IMR-90 (cell line): Measurements from ENCODE around the gene DCAF5.
"Not testable (repeated sequence)": the region's sequence is repeated elsewhere in the genome, so short reads cannot be mapped to it uniquely, and the experiment has no call there.

Experiments used
- CTCF ChIP-seq: conservative IDR thresholded peaks from 2 replicates; pipeline ENCODE4 v1.5.1; 2012; ENCODE audit warnings: mild to moderate bottlenecking, low read depth, low read length, improper control_type of control experiment
- MXI1 ChIP-seq: IDR thresholded peaks from 2 replicates; pipeline ENCODE4 v1.6.1; 2012; ENCODE audit warnings: low read depth, mild to moderate bottlenecking, low read length, moderate library complexity, borderline replicate concordance
- POLR2A ChIP-seq: IDR thresholded peaks from 2 replicates; pipeline ENCODE4 v1.6.1; 2012; ENCODE audit warnings: mild to moderate bottlenecking, low read depth, low read length

GRCh38 chr14:69182580-69182979 lies 29.7 kb upstream of the DCAF5 start:
- TF ChIP-seq POLR2A, CTCF, MXI1: not testable (repeated sequence)
